ENCODE data around the gene LRRC23. TPM values are rescaled to one million over a fixed set of nuclear protein-coding genes. Genes with fewer than 3 reads are reported as not detected.

Gene LRRC23
- total and polyA plus RNA-seq, 2 of the 13 experiments (the other 11 are each of a cell fraction or from before 2014, with no cell fraction given) = 6.0 to 7.8 TPM

DNA sequence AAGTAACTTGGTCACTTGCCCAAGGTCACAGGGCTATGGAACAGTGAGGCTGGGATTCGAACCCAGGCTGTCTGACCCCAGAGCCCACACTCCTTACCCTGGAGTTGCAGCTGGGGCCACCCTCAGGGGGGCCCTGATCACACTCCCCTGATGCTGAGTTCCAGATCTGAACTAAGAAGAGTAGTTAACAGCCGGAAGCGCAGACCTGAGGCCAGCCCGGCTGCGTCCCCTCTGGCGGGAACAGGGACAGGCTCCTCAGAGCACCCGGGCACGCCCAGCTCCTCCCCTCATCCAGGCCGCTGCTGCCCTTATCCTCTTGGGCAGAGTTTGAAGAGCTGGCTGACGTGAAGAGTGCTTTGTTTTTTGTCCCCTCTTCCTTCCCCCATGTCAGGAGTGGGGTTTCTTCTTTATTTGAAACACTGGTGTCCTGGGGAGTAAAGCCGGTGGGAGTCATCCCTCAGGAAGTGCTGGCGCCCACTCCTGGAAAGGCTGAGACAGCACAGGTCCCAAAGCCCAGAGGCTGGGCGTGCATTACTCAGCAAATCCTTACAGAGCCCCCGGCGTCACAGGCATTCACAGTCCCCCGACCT, 57.2 kb downstream of the LRRC23 start (continued):
- TF ChIP-seq SNAPC4 (CRISPR knock-in tag; IDR thresholded peaks at IDR 0.05) (no peak), KLF13 (CRISPR knock-in tag; IDR thresholded peaks at IDR 0.05) (no peak), ZNF775 (CRISPR knock-in tag; IDR thresholded peaks at IDR 0.05; ENCODE audit: borderline replicate concordance) (no peak), RELA (CRISPR knock-in tag; IDR thresholded peaks at IDR 0.05) (no peak), ZGPAT (CRISPR knock-in tag; IDR thresholded peaks at IDR 0.05) (0 out of 2 replicates have a peak, but pooled peaks have one; percentile 25), ZFY (CRISPR knock-in tag; IDR thresholded peaks at IDR 0.05) (peak; percentile 67; the same call in 1 of the 2 replicates), RBM39 (IDR thresholded peaks at IDR 0.05; ENCODE audit: low read depth, low read length, poor library complexity, severe bottlenecking) (peak; percentile 66), KAT8 (CRISPR knock-in tag; IDR thresholded peaks at IDR 0.05) (peak; percentile 62; the same call in 1 of the 2 replicates), NRL (CRISPR knock-in tag; IDR thresholded peaks at IDR 0.05; ENCODE audit: borderline replicate concordance) (peak; percentile 47; the same call in 1 of the 2 replicates), ETV5 (CRISPR knock-in tag; IDR thresholded peaks at IDR 0.05; ENCODE audit: borderline replicate concordance) (peak; percentile 83; the same call in 1 of the 2 replicates), STAG1 (CRISPR knock-in tag; IDR thresholded peaks at IDR 0.05) (peak; percentile 38), RFXAP (CRISPR knock-in tag; IDR thresholded peaks at IDR 0.05; ENCODE audit: borderline replicate concordance) (0 out of 2 replicates have a peak, but pooled peaks have one; percentile 20), NR2F6 (IDR thresholded peaks at IDR 0.05) (peak; percentile 29; the same call in 1 of the 2 replicates), NR2F6 (CRISPR knock-in tag; IDR thresholded peaks at IDR 0.05) (no peak)
- TF ChIP-seq, protein P1, sequence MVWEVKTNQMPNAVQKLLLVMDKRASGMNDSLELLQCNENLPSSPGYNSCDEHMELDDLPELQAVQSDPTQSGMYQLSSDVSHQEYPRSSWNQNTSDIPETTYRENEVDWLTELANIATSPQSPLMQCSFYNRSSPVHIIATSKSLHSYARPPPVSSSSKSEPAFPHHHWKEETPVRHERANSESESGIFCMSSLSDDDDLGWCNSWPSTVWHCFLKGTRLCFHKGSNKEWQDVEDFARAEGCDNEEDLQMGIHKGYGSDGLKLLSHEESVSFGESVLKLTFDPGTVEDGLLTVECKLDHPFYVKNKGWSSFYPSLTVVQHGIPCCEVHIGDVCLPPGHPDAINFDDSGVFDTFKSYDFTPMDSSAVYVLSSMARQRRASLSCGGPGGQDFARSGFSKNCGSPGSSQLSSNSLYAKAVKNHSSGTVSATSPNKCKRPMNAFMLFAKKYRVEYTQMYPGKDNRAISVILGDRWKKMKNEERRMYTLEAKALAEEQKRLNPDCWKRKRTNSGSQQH (CRISPR knock-in tag; IDR thresholded peaks at IDR 0.05; ENCODE audit: low read depth) = peak; percentile 85; the same call in 1 of the 2 replicates
